HG02938 (cell line): Measurements from ENCODE around the gene PDIA5.

Source experiments
- ATAC-seq: cut with Tn5 transposase; IDR thresholded peaks from one replicate; pipeline ENCODE4 v1.9.1; 2021; ENCODE audit warnings: mild to moderate bottlenecking, moderate library complexity; ENCODE audit not compliant: unreplicated experiment

The PDIA5 gene

GRCh38 chr3:123039178-123039577 is 27.6 kb upstream of the PDIA5 start:
- no peak for ATAC-seq

GRCh38 chr3:123042413-123042812 is 24.4 kb upstream of the PDIA5 start:
- no peak for ATAC-seq

GRCh38 chr3:123044981-123045763 is 21.7 kb upstream of the PDIA5 start:
- ATAC-seq, result no peak

GRCh38 chr3:123046262-123047061 is 20.4 kb upstream of the PDIA5 start:
- ATAC-seq, result no peak

- ATAC-seq, result no peak
Observed at GRCh38 chr3:123047062-123047319, 19.8 kb upstream of the PDIA5 start.

- ATAC-seq, result no peak
Observed at GRCh38 chr3:123048480-123049237, 18.2 kb upstream of the PDIA5 start.

GRCh38 chr3:123050666-123051065 is 16.2 kb upstream of the PDIA5 start:
- ATAC-seq, result no peak

- no peak for ATAC-seq
Observed at GRCh38 chr3:123053107-123053506, 13.7 kb upstream of the PDIA5 start.

- no peak for ATAC-seq
Observed at GRCh38 chr3:123054109-123054778, 12.6 kb upstream of the PDIA5 start.

- ATAC-seq, result no peak
Observed at GRCh38 chr3:123054931-123055330, 11.9 kb upstream of the PDIA5 start.

- no peak for ATAC-seq
Observed at GRCh38 chr3:123055352-123055751, 11.5 kb upstream of the PDIA5 start.

GRCh38 chr3:123058505-123058904 is 8.3 kb upstream of the PDIA5 start:
- ATAC-seq, result no peak

GRCh38 chr3:123060054-123060453 is 6.8 kb upstream of the PDIA5 start:
- no peak for ATAC-seq

- no peak for ATAC-seq
Observed at GRCh38 chr3:123061856-123062255, 5.0 kb upstream of the PDIA5 start.

GRCh38 chr3:123063034-123063433 is 3.8 kb upstream of the PDIA5 start:
- ATAC-seq, result no peak

GRCh38 chr3:123064506-123064905 is 2.3 kb upstream of the PDIA5 start:
- no peak for ATAC-seq

- no peak for ATAC-seq
Observed at GRCh38 chr3:123064914-123065313, 1.9 kb upstream of the PDIA5 start.

- ATAC-seq, result no peak
Observed at GRCh38 chr3:123066599-123066895, 278 bp upstream of the PDIA5 start.

- ATAC-seq, result peak; percentile 28
Observed at GRCh38 chr3:123067689-123068600, 1.1 kb downstream of the PDIA5 start.

GRCh38 chr3:123068601-123069381 is 2.0 kb downstream of the PDIA5 start:
- ATAC-seq, result no peak
